Esophagus squamous epithelium (tissue), 5 donors: ENCODE data around the gene KRTAP10-9. TPM values are rescaled to one million over a fixed set of nuclear protein-coding genes. Genes with fewer than 3 reads are reported as not detected.

Experiments
- DNase-seq: peaks from one replicate; lab custom pipeline; 2025; lab: John Stamatoyannopoulos, UW
- H3K27ac ChIP-seq, 4 donors: fragments of 200-600 bp; sonication (generic); one replicate each; pipeline ENCODE4 v1.5.1; 2016 to 2019; ENCODE audit warnings: mild to moderate bottlenecking in 1 of 4
- H3K27me3 ChIP-seq, 4 donors: fragments of 200-600 bp; sonication (generic); 1 replicate in 3 of 4; 2 replicates in 1 of 4; pipeline versions ENCODE4 v1.5.1 to v1.6.0; 2017 to 2021; ENCODE audit warnings: antibody characterized with exemption in 1 of 4
- H3K36me3 ChIP-seq, 3 donors: fragments of 200-600 bp; sonication (generic); one replicate each; pipeline ENCODE4 v1.5.1; 2016 to 2019
- H3K4me1 ChIP-seq, 3 donors: fragments of 200-600 bp; sonication (generic); one replicate each; pipeline ENCODE4 v1.5.1; 2017 to 2019
- H3K4me3 ChIP-seq, 4 donors: fragments of 200-600 bp; sonication (generic); 1 replicate in 3 of 4; 2 replicates in 1 of 4; pipeline ENCODE4 v1.5.1; 2016 to 2019; ENCODE audit warnings: mild to moderate bottlenecking in 2 of 4, moderate library complexity in 1 of 4
- H3K9me3 ChIP-seq, 3 donors: fragments of 200-600 bp; sonication (generic); one replicate each; pipeline ENCODE4 v1.5.1; 2016 to 2019
- CTCF ChIP-seq, 6 experiments: fragments of 450-650 bp in 4 of 6; fragments of 200-600 bp in 2 of 6; sonication (generic) in 2 of 6; IDR thresholded peaks; one replicate each; pipeline ENCODE4 v1.5.1; 2016 to 2019; ENCODE audit warnings: antibody characterized with exemption in 6 of 6, mild to moderate bottlenecking in 4 of 6, moderate library complexity in 4 of 6
- POLR2A ChIP-seq, 4 donors: fragments of 450-650 bp; IDR thresholded peaks; one replicate each; pipeline ENCODE4 v1.6.1; 2017; ENCODE audit warnings: antibody characterized with exemption in 4 of 4, mild to moderate bottlenecking in 4 of 4, moderate library complexity in 3 of 4
- WGBS, 2 donors: methylation state at CpG; one replicate each; pipeline ENCODE4 v1.1.5; 2018; 5-methylcytosine and 5-hydroxymethylcytosine counted together
- intact Hi-C: fragments of 100-400 bp; cut with DNase I; formaldehyde crosslinking; loops from one replicate; pipeline ENCODE4 v1.15.0; 2022
- total RNA-seq, 4 donors: library from RNA; depleted of rRNA; stranded (reverse); fragments of >200 nt; gene quantifications; one replicate each; pipeline ENCODE4 v1.1.0, GENCODE V29; 2016
- donor health status: DM: yes; HTN: yes; CAD: no.

KRTAP10-9 gene
- total RNA-seq, 4 donors from 2014 or later = not detected

GRCh38 chr21:44650973-44651675, 24.2 kb downstream of the KRTAP10-9 start:
- Histone ChIP-seq H3K27me3 (peaks cover 0 to 49% (median 0%) of the 10 kb centered on the region in 4 donors), H3K9me3 (no peaks in the 10 kb centered on the region), H3K4me3 (no peak overlapping the region), H3K27ac (no peak overlapping the region), H3K36me3 (no peaks in the 10 kb centered on the region), H3K4me1 (no peaks in the 10 kb centered on the region)
- intact Hi-C loops = no loop called here
- DNase-seq = no peak
- 75 to 90% methylated on average over 9 of the region's 12 CpGs for WGBS, 2 donors
- TF ChIP-seq POLR2A (IDR thresholded peaks at IDR 0.05) = no peak

GRCh38 chr21:44653123-44653522, 26.2 kb downstream of the KRTAP10-9 start:
- no peaks in the 10 kb centered on the region for H3K36me3 ChIP-seq
- 70 to 79% methylated on average over 14 of the region's 14 CpGs for WGBS, 2 donors
- DNase-seq = no peak

GRCh38 chr21:44653656-44654575, 27.0 kb downstream of the KRTAP10-9 start:
- Histone ChIP-seq H3K36me3 (no peaks in the 10 kb centered on the region), H3K4me3 (no peak overlapping the region), H3K27ac (peak overlapping the region in 1 of 4 donors; percentile 6), H3K4me1 (no peaks in the 10 kb centered on the region), H3K9me3 (peaks cover 0 to 8% (median 0%) of the 10 kb centered on the region in 3 donors), H3K27me3 (peaks cover 0 to 43% (median 0%) of the 10 kb centered on the region in 4 donors)
- DNase-seq = no peak
- WGBS, 2 donors = 74 to 85% methylated on average over 12 to 15 of the region's 17 CpGs
- no peak for TF ChIP-seq CTCF (IDR thresholded peaks at IDR 0.05)
- TF ChIP-seq POLR2A (IDR thresholded peaks at IDR 0.05) = no peak
- intact Hi-C loops = no loop called here

More at GRCh38 chr21:44653123-44653522, 26.2 kb downstream of the KRTAP10-9 start:
- intact Hi-C loops = no loop called here
- Histone ChIP-seq H3K4me3 (no peak overlapping the region), H3K27ac (no peak overlapping the region), H3K4me1 (no peaks in the 10 kb centered on the region), H3K9me3 (peaks cover 0 to 8% (median 0%) of the 10 kb centered on the region in 3 donors), H3K27me3 (peaks cover 0 to 43% (median 0%) of the 10 kb centered on the region in 4 donors)
- no peak for TF ChIP-seq CTCF (IDR thresholded peaks at IDR 0.05)
- no peak for TF ChIP-seq POLR2A (IDR thresholded peaks at IDR 0.05)

- no peaks in the 10 kb centered on the region for H3K4me1 ChIP-seq
- H3K27me3 ChIP-seq = peaks cover 0 to 45% (median 0%) of the 10 kb centered on the region in 4 donors
- peaks cover 0 to 8% (median 0%) of the 10 kb centered on the region in 3 donors for H3K9me3 ChIP-seq
- peak within 1 kb of the TSS in 1 of 4 donors; percentile 6 for H3K27ac ChIP-seq
- no peaks in the 10 kb centered on the region for H3K36me3 ChIP-seq
- DNase-seq = no peak
- H3K4me3 ChIP-seq = no peak within 1 kb of the TSS
- no peak for TF ChIP-seq CTCF (IDR thresholded peaks at IDR 0.05)
- intact Hi-C loops = no loop called here
- WGBS, 2 donors = 47 to 57% methylated on average over 9 of the region's 9 CpGs
Observed at GRCh38 chr21:44654576-44655175, 27.8 kb downstream of the KRTAP10-9 start, which contains the start of gene KRTAP12-4. KRTAP12-4 (minus strand) TSS chr21:44654659; CDS start chr21:44654614, 45 bp downstream.

- no peak for TF ChIP-seq POLR2A (IDR thresholded peaks at IDR 0.05)
- TF ChIP-seq CTCF (IDR thresholded peaks at IDR 0.05) = no peak
- intact Hi-C loops = no loop called here
- Histone ChIP-seq H3K36me3 (no peaks in the 10 kb centered on the region), H3K4me3 (no peak overlapping the region), H3K27me3 (peaks cover 0 to 39% (median 0%) of the 10 kb centered on the region in 4 donors), H3K9me3 (peaks cover 0 to 8% (median 0%) of the 10 kb centered on the region in 3 donors), H3K27ac (peak overlapping the region in 1 of 4 donors; percentile 31), H3K4me1 (no peaks in the 10 kb centered on the region)
- no peak for DNase-seq
- WGBS, 2 donors = 25 to 53% methylated on average over 1 of the region's 1 CpG
Observed at GRCh38 chr21:44656868-44657267, 30.0 kb downstream of the KRTAP10-9 start.
